Fibroblast of skin of back (primary cell): ENCODE measurements around the gene ZCCHC24.

ENCODE experiments used
- DNase-seq: peaks from one replicate; pipeline ENCODE4 v3.0.0-alpha.2; 2013

ZCCHC24 gene

GRCh38 chr10:79431428-79431827, 14.0 kb downstream of the ZCCHC24 start:
- no peak for DNase-seq

- no peak for DNase-seq
These were observed 14.5 kb downstream of the ZCCHC24 start for GRCh38 chr10:79430936-79431335.

- DNase-seq = no peak
These were observed 15.0 kb downstream of the ZCCHC24 start for GRCh38 chr10:79430325-79430905.

GRCh38 chr10:79429751-79430150, 15.7 kb downstream of the ZCCHC24 start:
- no peak for DNase-seq

- DNase-seq = no peak
These were observed 17.5 kb downstream of the ZCCHC24 start for GRCh38 chr10:79427965-79428364.

GRCh38 chr10:79425074-79425532, 20.3 kb downstream of the ZCCHC24 start:
- DNase-seq = no peak

GRCh38 chr10:79424221-79425073, 21.0 kb downstream of the ZCCHC24 start:
- peak; percentile 52 for DNase-seq

GRCh38 chr10:79422178-79422892, 23.1 kb downstream of the ZCCHC24 start:
- peak; percentile 94 for DNase-seq

GRCh38 chr10:79420974-79421688, 24.3 kb downstream of the ZCCHC24 start:
- DNase-seq = no peak

- DNase-seq = no peak
These were observed 26.4 kb downstream of the ZCCHC24 start for GRCh38 chr10:79418886-79419595.

GRCh38 chr10:79418274-79418673, 27.1 kb downstream of the ZCCHC24 start:
- no peak for DNase-seq

GRCh38 chr10:79417731-79418130, 27.7 kb downstream of the ZCCHC24 start:
- no peak for DNase-seq

- no peak for DNase-seq
These were observed 28.2 kb downstream of the ZCCHC24 start for GRCh38 chr10:79417266-79417665.

- no peak for DNase-seq
These were observed 28.7 kb downstream of the ZCCHC24 start for GRCh38 chr10:79416578-79417255.

- no peak for DNase-seq
These were observed 29.5 kb downstream of the ZCCHC24 start for GRCh38 chr10:79415736-79416577.

GRCh38 chr10:79414714-79415113, 30.7 kb downstream of the ZCCHC24 start:
- no peak for DNase-seq

GRCh38 chr10:79413196-79413595, 32.2 kb downstream of the ZCCHC24 start:
- DNase-seq = peak; percentile 67

- no peak for DNase-seq
These were observed 32.9 kb downstream of the ZCCHC24 start for GRCh38 chr10:79412516-79412915.

- DNase-seq = no peak
These were observed 33.6 kb downstream of the ZCCHC24 start for GRCh38 chr10:79411546-79412495.
